Measurements from ENCODE around the gene LCN2. TPM values are rescaled to one million over a fixed set of nuclear protein-coding genes. Genes with fewer than 3 reads are reported as not detected.

LCN2 gene
- total and polyA plus RNA-seq, 10 of the 15 experiments (the other 5 are each of a cell fraction or from before 2014, with no cell fraction given) = not detected

GRCh38 chr9:128190516-128191405, 41.5 kb downstream of the LCN2 start (continued):
- TF ChIP-seq KDM1A (IDR thresholded peaks at IDR 0.05; ENCODE audit: borderline replicate concordance) = no peak
- TF ChIP-seq, protein P1, sequence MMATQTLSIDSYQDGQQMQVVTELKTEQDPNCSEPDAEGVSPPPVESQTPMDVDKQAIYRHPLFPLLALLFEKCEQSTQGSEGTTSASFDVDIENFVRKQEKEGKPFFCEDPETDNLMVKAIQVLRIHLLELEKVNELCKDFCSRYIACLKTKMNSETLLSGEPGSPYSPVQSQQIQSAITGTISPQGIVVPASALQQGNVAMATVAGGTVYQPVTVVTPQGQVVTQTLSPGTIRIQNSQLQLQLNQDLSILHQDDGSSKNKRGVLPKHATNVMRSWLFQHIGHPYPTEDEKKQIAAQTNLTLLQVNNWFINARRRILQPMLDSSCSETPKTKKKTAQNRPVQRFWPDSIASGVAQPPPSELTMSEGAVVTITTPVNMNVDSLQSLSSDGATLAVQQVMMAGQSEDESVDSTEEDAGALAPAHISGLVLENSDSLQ (IDR thresholded peaks at IDR 0.05) = peak; percentile 49; the same call in 1 of the 2 replicates
- no peak for TF ChIP-seq ASH2L (IDR thresholded peaks at IDR 0.05; ENCODE audit: borderline replicate concordance, low read depth)
- no peak for TF ChIP-seq SIN3A (IDR thresholded peaks at IDR 0.05; ENCODE audit: low read depth, low read length)
- TF ChIP-seq ZBTB33 (IDR thresholded peaks at IDR 0.05) = no peak
- no peak for TF ChIP-seq CEBPB (IDR thresholded peaks at IDR 0.05; ENCODE audit: borderline replicate concordance in 1 of 2, low read depth in 2 of 2, low read length in 2 of 2)
- no peak for TF ChIP-seq ZNF274 (IDR thresholded peaks at IDR 0.05; ENCODE audit: insufficient read depth, insufficient read length)
- no peak for TF ChIP-seq PML (IDR thresholded peaks at IDR 0.05; ENCODE audit: low read length)
- no peak for TF ChIP-seq PAX8 (IDR thresholded peaks at IDR 0.05)
- TF ChIP-seq TCF7 (IDR thresholded peaks at IDR 0.05; ENCODE audit: borderline replicate concordance) = no peak

Data from GM12878 (cell line).